IPS-NIHi7 (cell line): ENCODE data around the gene SLC8B1.

Experiments used
- DNase-seq: peaks from one replicate; pipeline ENCODE4 v3.0.0; 2012; ENCODE audit warnings: mixed read lengths; ENCODE audit errors: extremely low spot score

The SLC8B1 gene

GRCh38 chr12:113270709-113271009 lies 64.2 kb downstream of the SLC8B1 start:
- no peak for DNase-seq

- DNase-seq: no peak
These were observed 65.5 kb downstream of the SLC8B1 start for GRCh38 chr12:113269257-113269943.

- no peak for DNase-seq
These were observed 66.3 kb downstream of the SLC8B1 start for GRCh38 chr12:113268621-113269020.

- no peak for DNase-seq
These were observed 66.8 kb downstream of the SLC8B1 start for GRCh38 chr12:113268136-113268535.

GRCh38 chr12:113267621-113268020 lies 67.3 kb downstream of the SLC8B1 start:
- no peak for DNase-seq

- DNase-seq: no peak
These were observed 68.6 kb downstream of the SLC8B1 start for GRCh38 chr12:113266106-113266895.

GRCh38 chr12:113263431-113263963 lies 71.4 kb downstream of the SLC8B1 start:
- DNase-seq: no peak

- DNase-seq: no peak
These were observed 72.2 kb downstream of the SLC8B1 start for GRCh38 chr12:113262710-113263109.

- DNase-seq: no peak
These were observed 73.0 kb downstream of the SLC8B1 start for GRCh38 chr12:113261847-113262470.

- DNase-seq: no peak
These were observed 74.1 kb downstream of the SLC8B1 start for GRCh38 chr12:113260636-113261300.

GRCh38 chr12:113260127-113260526 lies 74.8 kb downstream of the SLC8B1 start:
- no peak for DNase-seq

- no peak for DNase-seq
These were observed 77.3 kb downstream of the SLC8B1 start for GRCh38 chr12:113257564-113257963.

GRCh38 chr12:113254298-113254697 lies 80.6 kb downstream of the SLC8B1 start:
- no peak for DNase-seq

- no peak for DNase-seq
These were observed 81.2 kb downstream of the SLC8B1 start for GRCh38 chr12:113253532-113254285.

GRCh38 chr12:113252494-113252893 lies 82.4 kb downstream of the SLC8B1 start:
- DNase-seq: no peak

- DNase-seq: no peak
These were observed 83.4 kb downstream of the SLC8B1 start for GRCh38 chr12:113251404-113252070.

- DNase-seq: no peak
These were observed 84.9 kb downstream of the SLC8B1 start for GRCh38 chr12:113250045-113250444.

- DNase-seq: no peak
These were observed 85.4 kb downstream of the SLC8B1 start for GRCh38 chr12:113249546-113249945.

- no peak for DNase-seq
These were observed 86.0 kb downstream of the SLC8B1 start for GRCh38 chr12:113248842-113249435.
